HG03354 (cell line): Measurements from ENCODE around the gene SH3BGRL3.
A peak's percentile ranks its signal among the peaks of the same experiment; 100 is the strongest.

Source experiments
- ATAC-seq: cut with Tn5 transposase; IDR thresholded peaks from one replicate; pipeline ENCODE4 v1.9.1; 2021; ENCODE audit warnings: mild to moderate bottlenecking; ENCODE audit not compliant: unreplicated experiment, poor library complexity, severe bottlenecking

Gene SH3BGRL3

GRCh38 chr1:26276432-26276838 lies 3.5 kb upstream of the SH3BGRL3 start:
- ATAC-seq, result no peak

- ATAC-seq, result no peak
These were observed 2.6 kb upstream of the SH3BGRL3 start for GRCh38 chr1:26277261-26277661.

GRCh38 chr1:26277719-26278118 lies 2.2 kb upstream of the SH3BGRL3 start:
- ATAC-seq, result no peak

- no peak for ATAC-seq
These were observed 1.6 kb upstream of the SH3BGRL3 start for GRCh38 chr1:26278303-26278702.

- ATAC-seq, result no peak
These were observed 996 bp upstream of the SH3BGRL3 start for GRCh38 chr1:26278724-26279455.

- ATAC-seq, result no peak
These were observed 602 bp downstream of the SH3BGRL3 start for GRCh38 chr1:26280333-26281042.

GRCh38 chr1:26281091-26281958 lies 1.4 kb downstream of the SH3BGRL3 start:
- no peak for ATAC-seq

GRCh38 chr1:26281971-26282370 lies 2.1 kb downstream of the SH3BGRL3 start:
- ATAC-seq, result no peak

- ATAC-seq, result no peak
These were observed 2.6 kb downstream of the SH3BGRL3 start for GRCh38 chr1:26282401-26282918.

- ATAC-seq, result no peak
These were observed 3.5 kb downstream of the SH3BGRL3 start for GRCh38 chr1:26283279-26283853.

GRCh38 chr1:26283871-26284596 lies 4.1 kb downstream of the SH3BGRL3 start:
- ATAC-seq, result no peak

- ATAC-seq, result no peak
These were observed 4.9 kb downstream of the SH3BGRL3 start for GRCh38 chr1:26284597-26285347.

GRCh38 chr1:26285366-26286063 lies 5.6 kb downstream of the SH3BGRL3 start:
- ATAC-seq, result no peak

GRCh38 chr1:26286064-26286416 lies 6.2 kb downstream of the SH3BGRL3 start:
- no peak for ATAC-seq

- ATAC-seq, result peak; percentile 45
These were observed 7.3 kb downstream of the SH3BGRL3 start for GRCh38 chr1:26287033-26287711.

GRCh38 chr1:26287811-26288210 lies 7.9 kb downstream of the SH3BGRL3 start:
- no peak for ATAC-seq

- no peak for ATAC-seq
These were observed 8.5 kb downstream of the SH3BGRL3 start for GRCh38 chr1:26288311-26288941.
